HG03064 (cell line): ENCODE results near the gene PHLDB3.

Experiments
- ATAC-seq: cut with Tn5 transposase; IDR thresholded peaks from one replicate; pipeline ENCODE4 v1.9.1; 2021; ENCODE audit warnings: low read depth; ENCODE audit not compliant: unreplicated experiment

PHLDB3 gene

DNA sequence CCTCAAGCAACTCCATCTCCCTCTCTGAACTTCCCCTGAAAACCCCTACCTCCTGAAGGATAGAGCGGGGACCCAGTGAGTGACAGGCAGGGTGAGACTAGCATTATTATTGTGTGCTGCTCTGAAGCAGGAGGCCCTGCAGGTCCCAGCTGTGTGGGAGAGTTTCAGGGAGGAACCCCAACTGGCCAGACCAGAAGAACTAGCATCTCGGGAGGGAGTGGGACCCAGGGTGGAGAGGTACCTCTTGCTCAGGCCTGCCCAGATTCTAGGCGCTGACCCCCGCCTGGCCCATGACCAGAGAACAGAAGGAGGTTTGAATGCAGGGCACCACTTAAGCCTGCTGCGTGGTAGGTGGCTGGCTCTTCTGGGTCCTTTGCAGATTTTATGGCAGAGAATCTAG is 33.5 kb downstream of the PHLDB3 start:
- ATAC-seq = no peak

DNA sequence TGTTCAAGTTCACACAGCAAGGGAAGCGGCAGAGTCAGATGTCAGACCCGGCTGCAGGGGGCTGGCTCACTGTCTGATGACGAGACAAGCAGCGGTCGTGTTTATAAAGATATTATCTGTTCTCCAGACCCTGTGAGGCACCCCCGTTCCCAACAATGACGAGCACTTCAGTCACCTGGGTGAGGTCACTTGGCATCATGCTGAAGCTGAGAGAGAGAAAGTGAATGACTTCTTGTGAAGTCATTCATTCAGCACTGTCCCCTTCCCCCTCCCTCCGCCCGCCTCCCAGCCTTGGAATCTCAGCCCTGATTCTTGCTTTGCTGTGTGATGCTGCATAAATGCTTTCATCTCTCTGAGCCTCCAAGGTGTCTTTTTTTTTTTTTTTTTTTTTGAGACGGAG is 34.3 kb downstream of the PHLDB3 start:
- no peak for ATAC-seq

DNA sequence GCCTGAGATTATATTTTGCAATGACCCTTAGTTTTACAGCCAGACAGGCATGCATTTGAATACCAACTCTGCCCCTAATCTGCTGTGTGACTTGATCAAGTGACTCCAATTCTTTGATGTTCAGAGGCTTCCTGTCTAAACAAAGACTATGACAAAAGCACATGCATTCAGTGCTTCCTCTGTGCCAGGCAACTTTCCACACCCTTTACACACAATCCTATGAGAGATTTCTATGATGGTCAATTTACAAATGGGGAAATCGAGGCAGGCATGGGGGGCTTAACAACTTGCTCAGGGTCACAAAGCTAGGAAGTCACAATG is 35.4 kb downstream of the PHLDB3 start:
- no peak for ATAC-seq

DNA sequence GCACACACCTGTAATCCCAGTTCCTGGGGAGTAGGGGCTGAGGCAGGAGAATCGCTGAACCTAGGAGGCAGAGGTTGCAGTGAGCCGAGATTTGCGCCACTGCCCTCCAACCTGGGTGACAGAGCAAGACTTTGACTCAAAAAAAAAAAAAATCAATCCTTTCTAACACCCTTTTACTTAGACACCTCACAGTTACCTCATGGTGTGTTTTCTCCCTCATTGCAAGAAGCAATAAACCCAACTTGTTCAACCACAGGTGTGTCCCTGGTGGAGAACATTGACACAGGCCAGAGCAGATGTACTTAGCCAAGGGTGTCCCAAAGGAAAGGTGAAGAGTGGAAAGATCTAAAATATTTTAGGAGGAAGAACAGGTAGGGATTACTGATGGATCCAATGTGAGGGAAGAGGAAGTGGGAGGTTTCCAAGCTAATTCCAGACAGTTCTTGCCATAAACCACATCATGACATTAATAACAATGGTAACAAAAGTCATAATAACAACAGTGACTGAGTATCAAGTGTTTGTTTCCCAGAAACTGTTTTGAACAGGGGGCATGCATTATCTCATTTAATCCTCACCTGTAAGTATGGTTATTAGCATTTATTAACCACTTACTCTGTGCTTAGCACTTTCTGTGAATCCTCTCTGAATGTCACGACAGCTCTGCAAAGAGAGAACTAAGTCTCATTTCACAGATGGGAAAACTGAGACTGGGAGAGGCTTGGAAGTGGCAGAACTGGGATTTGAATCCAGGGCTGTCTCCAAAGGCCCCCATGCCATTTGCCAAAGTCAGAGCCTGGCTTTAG is 36.0 kb downstream of the PHLDB3 start:
- no peak for ATAC-seq

DNA sequence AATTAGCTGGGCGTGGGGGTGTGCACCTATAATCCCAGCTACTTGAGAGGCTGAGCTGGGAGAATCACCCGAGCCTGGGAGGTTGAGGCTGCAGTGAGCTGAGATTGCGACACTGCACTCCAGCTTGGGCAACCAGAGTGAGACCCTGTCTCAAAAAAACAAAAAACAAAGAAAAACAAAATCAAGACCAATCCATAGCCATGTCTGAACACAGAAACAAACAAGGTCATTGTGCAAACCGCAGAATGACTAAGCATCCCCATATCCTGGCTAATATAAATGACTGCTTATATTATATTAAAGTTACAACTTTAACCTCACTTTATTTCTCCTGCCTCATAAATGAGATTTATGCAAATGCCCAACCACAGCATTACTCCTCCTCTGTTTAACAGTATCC is 36.8 kb downstream of the PHLDB3 start:
- no peak for ATAC-seq

DNA sequence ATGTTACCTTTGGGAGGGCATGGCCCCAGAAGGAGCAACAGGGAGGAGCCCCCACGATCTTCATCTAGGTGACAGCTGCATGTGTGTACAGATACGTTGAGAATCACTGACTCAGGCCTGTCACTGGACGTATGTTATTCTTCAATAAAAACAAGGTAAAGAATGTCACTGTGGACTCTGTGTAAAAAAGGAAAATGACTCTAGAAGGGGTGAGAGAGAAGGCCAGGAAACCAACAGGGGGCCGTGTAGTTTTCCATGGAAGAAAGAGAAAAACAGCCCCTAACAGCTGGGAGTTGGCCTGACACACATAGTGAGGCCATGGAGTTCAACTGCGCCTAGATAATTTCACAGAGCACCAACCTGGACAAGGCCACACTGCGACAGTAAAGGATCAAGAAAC is 37.3 kb downstream of the PHLDB3 start:
- no peak for ATAC-seq

DNA sequence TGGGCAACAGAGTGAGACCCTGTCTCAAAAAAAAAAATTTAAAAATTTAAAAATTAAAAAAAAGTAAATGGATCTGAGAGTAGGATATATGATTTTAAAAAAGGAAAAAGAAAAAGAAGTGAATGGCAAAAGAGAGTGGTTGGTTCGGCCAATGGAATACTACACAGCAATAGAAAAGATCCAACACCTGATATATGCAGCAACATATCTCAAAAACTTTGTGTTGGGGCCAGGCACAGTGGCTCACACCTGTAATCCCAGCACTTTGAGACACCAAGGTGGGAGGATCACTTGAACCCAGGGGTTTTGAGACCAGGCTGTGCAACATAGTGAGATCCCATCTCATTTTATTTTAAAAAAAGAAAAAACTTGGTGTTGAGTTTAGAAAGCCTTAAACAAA is 37.8 kb downstream of the PHLDB3 start:
- ATAC-seq = no peak

DNA sequence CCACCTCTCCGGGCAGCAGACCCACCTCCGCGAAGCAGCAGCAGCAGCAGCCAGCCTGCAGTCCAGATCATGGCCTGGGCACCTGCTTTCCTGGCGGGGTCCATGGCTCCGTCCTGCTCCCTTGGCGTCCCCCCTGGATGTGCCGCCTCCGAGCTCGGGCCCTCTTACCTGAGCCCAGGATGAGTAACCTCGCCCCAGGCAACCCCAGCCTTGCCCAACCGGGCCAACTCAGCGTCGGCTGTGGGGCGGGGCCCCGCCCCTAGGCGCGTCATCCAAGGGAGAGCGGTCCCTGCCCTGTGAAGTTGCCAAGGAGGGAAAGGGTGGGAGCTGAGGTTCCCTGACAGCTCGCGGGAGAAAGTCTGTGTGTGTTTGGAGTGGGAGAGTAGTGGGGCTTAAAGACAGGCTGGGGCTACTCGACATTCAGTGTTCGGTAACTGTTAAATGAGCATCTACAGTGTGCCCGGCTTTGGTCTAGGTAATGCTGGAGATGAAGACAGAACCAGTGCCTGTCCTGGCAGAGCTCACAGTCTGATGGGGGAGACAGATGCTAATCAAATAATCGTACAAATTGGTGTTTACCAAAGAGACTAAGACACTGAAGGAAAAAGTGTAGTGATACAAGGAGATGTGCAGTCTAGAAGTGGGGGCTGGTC is 39.0 kb downstream of the PHLDB3 start, which contains the start of gene LYPD3:
Gene LYPD3 (minus strand): TSS at position 141 of the 653 bp plus-strand sequence. CDS start 37 bp downstream, at position 104.
- ATAC-seq = no peak

DNA sequence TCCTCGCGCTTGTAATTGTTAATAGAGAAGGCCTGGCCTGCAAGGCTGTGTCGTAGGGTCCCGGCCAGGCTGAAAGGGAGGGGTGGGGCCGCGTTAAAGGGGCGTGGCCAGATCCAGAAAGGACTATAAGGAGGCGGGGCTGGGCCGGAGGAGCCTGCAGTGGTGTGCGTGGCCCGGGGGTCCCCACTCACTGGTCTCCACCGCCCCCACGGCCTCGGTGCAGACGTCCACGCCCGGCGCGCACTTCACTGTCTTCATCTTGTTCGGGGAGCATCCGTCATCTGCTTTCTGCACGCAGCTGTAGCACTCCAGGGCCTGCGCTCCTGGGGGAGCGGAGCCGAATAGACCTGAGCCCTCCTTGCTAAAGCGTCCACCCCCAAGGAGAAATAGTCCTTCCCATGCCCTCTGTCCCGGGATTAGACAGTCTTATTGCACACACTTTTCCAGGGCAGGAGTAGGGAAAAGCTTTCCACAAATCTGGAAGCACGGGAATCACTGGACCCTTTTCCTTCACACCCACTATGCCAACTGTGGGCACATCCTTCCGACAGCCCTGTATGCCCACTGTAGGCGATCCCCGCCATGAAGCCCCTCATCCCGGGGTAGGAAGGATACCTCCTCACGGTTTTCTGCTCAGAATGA is 40.3 kb downstream of the PHLDB3 start:
- peak; percentile 43 for ATAC-seq

DNA sequence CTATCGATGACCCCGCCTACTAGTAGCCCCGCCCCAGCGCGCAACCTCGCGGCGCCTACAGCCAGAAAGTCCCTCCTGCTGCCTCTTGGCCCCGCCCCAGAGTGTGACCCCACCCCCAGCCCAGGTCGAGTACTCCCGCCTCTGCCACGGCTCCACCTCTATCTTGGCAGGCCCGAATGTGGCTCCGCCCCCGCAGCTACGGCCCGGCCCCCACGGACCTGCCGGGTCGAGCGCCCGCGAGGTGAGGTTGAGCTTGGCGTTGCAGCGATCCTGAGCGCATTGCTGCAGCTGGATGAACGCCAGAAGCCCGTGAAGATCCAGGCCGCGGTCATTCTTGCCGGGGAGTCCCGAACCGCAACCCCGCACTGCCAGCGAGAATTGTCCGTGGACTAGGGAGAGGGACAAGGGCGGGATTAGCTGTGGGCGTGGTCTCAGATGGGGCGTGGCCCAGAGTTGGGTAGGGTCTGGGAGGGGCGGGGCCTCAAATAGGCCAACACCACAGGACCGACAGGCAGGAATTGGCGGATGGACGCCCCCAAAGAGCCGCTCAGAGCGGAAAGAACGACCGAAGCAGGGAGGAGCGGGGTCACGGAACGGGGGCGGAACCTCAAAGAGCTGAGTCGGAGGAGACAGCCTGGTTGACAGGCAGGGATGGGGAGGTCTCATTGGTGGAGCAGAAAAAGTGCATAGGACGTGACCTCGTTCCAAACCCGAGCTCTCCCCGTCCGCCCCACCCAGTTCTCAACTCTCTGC is 41.0 kb downstream of the PHLDB3 start:
- peak; percentile 70 for ATAC-seq

DNA sequence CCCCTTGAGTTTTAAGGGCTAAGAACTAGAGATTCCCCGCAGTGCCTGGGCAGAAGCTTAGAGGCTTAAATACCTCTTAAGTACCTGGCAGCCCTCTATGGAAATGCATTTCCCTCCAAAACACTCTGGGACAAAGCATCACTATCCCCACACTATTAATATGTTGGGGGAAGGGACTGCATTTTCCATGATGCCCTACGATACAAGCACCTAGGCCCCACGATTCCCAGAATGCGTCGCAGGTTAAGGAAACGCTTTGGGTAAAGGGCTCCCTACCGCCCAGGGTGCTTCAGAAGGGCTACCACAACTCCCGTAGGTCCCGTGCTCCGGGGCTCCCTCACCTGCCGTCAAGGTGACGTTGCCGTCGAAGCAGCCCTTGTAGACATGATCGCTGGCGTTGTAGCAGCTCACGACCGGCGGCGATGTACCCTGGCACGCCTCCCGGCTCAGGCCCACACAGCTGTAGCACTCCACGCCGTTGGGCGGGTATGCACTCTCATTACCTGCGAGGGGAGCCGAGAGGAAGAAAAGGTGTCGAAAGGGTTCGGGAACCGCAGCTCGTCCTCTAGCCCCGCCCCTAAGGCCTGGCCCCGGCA is 41.7 kb downstream of the PHLDB3 start:
- no peak for ATAC-seq

DNA sequence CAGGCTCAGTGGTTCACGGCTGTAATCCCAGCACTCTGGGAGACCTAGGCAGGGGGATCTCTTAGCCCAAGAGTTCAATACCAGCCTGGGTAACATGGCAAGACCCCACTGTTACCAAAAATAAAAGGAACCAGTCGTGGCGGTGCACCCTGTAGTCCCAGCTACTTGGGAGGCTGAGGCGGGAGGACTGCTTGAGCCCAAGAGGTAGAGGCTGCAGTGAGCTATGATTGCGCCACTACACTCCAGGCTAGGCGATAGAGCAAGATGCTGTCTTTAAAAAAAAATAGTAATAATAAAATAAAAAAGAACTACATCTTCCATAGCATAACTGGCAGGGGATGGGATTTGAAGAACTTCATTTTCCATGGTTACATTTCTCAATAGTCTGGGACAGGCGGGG is 42.2 kb downstream of the PHLDB3 start:
- no peak for ATAC-seq

DNA sequence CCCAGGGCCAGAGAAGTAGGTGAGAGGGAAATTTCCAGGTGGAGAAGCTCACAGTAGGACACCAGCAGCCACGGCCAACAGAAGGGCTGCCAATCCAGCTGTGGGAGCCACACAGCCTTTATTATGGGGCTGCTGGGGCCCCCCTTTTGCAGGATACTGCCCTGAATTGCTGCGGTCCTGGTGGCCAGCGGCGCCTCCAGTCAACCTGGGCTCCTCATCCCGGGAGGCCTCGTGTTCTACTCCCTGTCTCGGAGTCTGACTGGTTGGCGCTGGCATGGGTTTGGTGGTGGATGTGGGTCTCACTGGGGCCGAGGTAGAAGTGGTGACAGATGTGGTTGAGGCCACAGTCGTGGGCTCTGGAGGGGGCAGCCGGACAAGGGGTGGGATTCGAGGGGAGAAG is 43.2 kb downstream of the PHLDB3 start:
- no peak for ATAC-seq

DNA sequence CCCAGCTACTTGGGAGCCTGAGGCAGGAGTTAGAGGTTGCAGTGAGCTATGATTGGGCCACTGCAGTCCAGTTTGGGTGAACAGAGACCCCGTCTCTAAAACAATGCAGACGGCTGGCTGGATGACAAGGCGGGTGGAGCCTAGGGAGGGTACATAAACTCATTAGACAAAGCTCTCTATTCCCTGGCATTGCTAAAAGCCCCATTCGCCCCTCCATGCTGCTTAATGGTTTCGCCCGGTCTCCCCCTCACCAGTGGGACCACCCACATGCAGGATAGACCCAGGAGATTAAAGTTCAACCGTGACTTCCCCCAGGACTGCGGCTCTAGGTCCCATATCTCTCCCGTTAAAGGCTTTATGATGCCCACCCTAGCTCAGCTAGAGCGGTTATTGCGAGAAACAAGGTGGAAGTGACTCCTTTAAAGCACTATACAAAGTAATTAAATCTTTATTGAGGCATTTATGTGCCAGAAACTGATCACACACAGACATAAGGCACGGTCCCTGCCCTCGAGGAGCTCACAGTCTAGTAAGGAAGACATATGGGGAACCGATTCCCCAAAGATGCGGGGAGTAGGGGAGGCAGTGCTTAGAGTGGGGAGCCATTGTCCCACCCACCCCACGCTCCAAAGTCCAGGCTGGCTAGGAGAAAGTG is 44.1 kb downstream of the PHLDB3 start:
- no peak for ATAC-seq

DNA sequence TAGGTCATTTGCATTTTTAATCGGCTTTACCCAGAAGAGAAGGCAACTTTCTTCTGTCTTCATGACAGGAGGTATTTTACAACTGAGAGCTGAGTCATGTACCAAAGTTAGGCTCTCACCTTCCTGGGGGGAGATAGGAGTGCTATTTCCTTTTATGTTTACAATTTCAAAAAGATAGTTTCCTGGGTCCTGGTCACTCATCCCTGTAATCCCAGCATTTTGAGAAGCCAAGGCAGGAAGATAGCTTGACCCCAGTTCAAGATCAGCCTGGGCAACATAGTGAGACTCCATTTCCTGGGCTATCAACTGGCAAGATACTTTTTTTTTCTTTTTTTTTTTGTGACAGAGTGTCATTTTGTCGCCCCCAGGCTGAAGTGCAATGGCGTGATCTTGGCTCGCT is 46.7 kb downstream of the PHLDB3 start:
- no peak for ATAC-seq

DNA sequence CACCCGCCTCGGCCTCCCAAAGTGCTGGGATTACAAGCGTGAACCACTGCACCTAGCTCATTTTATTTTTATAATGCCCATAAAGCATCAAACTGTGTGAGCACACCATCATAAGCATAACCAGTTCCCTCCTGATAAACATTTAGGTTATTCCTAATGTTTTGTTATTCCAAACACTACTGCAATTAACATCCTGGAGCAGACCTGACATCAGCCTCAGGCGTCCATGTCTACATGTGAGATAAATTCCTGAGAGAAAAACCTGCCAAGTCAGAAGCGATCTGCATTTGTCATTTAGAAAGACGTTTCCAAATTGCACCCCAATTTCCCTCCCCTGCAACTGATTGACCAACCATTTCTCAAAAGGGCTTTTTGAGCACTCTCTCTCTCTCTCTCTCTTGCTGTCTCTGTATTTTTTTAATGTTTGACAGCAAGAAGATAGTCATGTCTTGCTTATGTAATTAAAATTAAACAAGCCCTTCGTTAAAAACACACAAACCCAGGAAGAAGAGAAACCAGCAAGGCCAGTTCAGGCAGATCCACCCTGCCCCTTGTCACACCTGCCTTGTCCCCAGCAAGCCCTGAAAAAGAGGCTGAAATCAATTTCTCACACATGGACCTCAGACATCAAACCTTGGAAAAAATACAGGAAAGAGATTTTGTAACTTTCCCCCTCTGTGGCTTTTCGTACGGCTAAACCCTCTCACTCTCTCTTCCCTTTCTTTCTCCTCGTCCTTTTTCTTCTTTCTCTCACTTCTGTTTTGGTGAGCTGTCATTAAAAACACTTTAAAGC is 49.0 kb downstream of the PHLDB3 start:
- ATAC-seq = no peak

DNA sequence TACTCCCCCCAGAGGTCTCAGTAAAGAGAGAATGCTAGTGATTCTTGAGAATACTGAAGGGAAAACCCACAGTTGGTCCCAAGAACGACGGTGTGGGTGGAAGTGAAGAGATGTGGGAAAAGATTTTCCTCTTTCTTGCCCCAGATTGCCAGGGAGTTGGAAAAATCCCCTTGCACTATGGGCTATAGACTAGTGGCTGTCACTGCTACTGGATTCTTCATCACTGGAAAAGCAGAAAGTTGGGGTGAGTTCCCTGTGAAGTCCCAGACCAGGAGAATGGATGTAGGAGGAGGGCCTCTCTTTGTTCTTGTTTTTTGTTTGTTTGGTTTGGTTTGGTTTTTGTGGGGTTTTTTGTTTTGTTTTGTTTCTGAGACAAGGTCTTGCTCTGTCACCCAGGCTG is 50.5 kb downstream of the PHLDB3 start:
- ATAC-seq = no peak

DNA sequence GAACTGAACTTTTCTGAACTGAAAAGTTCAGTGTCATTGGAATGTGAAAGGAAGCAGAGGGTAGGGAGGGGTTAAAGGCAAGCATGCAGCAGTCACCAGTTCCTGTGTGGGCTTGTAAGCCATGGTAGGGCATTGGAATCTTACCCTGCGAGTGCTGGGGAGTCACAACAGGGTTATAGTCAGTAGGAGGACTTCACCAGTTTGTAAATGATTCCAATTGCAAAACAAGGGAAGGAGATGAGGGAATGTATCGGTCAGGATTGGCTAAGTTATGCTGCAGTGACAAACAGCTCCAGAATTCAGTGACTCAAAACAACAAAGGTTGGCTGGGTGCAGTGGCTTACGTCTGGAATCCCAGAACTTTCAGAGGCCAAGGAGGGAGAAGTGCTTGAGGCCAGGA is 52.0 kb downstream of the PHLDB3 start:
- ATAC-seq = no peak

DNA sequence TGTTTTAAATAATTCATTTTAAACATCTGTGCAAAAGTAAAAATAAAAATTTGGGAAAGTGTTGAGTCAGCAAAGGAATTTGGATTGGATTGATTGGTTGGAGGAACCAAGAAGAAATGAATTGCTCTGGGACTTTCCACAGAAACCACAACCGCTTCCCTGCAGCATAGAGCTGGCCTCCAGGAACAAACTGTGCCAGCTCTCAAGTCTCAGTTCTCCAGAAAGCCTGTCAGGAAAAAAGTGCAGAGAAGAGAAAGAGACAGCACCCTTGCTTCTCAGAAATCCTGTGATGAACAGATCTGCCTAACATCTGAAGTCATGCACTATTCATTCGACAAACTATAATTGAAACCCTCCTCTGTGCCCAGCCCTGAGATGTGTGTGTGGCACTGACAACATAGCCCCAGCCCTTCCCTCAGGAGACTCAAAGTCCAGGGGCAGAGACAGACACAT is 54.0 kb downstream of the PHLDB3 start:
- ATAC-seq = no peak
